ENCODE measurements around the gene PACRG. TPM values are rescaled to one million over a fixed set of nuclear protein-coding genes. Genes with fewer than 3 reads are reported as not detected.

The PACRG gene
- total RNA-seq, 1 experiment from 2014 or later: 0.52 TPM

GRCh38 chr6:163243083-163243482 is 515.3 kb downstream of the PACRG start:
- no peak overlapping the region for H3K4me3 ChIP-seq (ENCODE audit: insufficient read depth, low read depth, low read length)
- H3K27me3 ChIP-seq (ENCODE audit: control insufficient read depth, insufficient read depth, low read length): no peaks in the 10 kb centered on the region
- no peak for DNase-seq
- no peaks in the 10 kb centered on the region for H3K36me3 ChIP-seq (replicated peaks; ENCODE audit: control insufficient read depth, insufficient read depth, low read length)

DNA sequence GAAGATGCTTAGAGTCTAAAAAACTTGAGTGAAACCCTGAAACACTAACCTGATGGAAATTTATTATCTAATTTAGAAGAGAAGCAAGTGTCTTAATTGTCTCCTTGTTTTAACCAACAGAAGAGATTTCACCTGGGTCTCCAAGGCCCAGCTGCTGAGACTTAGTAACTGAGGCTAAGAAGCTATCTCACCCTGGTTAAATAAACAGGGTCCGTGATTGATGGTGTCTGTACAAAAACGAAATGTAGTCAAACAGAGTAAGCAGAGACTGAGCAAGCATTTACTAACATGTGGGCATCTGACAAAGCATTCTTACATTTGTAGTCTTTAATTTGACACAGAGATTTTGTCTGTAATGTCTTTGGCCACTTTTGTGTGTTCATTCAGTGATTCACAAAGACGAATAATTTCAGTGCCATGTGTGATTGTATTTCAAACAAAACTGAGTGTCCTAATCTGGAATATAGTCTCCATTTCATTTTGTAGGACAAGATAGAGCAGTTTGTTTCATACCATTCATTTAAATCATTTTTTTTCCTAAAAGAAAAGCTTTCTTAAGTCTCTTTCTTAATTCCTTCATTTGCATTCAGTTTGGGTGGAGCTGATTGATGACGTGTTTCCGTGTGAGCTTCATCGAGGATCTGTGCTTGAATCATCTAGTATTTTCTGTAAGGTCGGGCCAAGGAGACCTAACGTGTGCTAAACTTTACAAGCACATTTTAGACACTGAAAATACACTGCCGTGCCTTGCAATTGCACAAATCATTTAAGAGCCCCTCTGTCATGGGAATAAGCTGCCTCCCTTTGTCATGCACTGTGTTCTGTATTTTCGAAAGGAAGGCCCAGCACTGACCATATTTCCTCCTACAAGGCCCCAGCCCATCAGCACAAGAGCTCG is 516.2 kb downstream of the PACRG start:
- Histone ChIP-seq H3K27me3 (ENCODE audit: control insufficient read depth, insufficient read depth, low read length) (no peaks in the 10 kb centered on the region), H3K4me3 (ENCODE audit: insufficient read depth, low read depth, low read length) (no peak overlapping the region), H3K36me3 (replicated peaks; ENCODE audit: control insufficient read depth, insufficient read depth, low read length) (no peaks in the 10 kb centered on the region)
- DNase-seq: no peak

GRCh38 chr6:163248051-163248450 is 520.3 kb downstream of the PACRG start:
- H3K4me3 ChIP-seq (ENCODE audit: insufficient read depth, low read depth, low read length): no peak overlapping the region
- no peak for DNase-seq
- no peaks in the 10 kb centered on the region for H3K27me3 ChIP-seq (ENCODE audit: control insufficient read depth, insufficient read depth, low read length)
- H3K36me3 ChIP-seq (replicated peaks; ENCODE audit: control insufficient read depth, insufficient read depth, low read length): no peaks in the 10 kb centered on the region

DNA sequence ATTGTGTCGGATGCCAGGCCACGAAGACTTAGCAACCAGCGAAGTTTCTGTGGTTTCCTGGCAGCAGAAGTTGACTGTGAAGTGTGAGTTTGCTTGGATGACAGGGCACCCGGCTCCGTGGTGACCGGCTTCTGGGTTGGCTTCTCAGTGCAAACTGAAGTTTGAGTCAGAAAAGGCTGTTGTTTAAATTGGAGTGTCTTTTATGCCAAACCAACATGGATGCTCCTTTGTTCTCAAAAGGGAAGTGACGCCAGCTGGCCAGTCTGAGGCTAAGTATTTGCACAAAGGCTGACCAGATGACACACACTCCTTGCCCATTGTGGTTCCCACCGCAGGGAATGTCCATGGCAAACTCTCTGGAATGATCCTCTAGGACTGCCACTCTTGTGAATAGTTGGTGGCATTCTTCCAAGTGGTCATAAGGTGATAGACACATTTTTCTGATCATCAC is 521.9 kb downstream of the PACRG start:
- H3K36me3 ChIP-seq (replicated peaks; ENCODE audit: control insufficient read depth, insufficient read depth, low read length): no peaks in the 10 kb centered on the region
- H3K27me3 ChIP-seq (ENCODE audit: control insufficient read depth, insufficient read depth, low read length): no peaks in the 10 kb centered on the region
- H3K4me3 ChIP-seq (ENCODE audit: insufficient read depth, low read depth, low read length): no peak overlapping the region
- DNase-seq: no peak

- Histone ChIP-seq H3K27me3 (ENCODE audit: control insufficient read depth, insufficient read depth, low read length) (no peaks in the 10 kb centered on the region), H3K36me3 (replicated peaks; ENCODE audit: control insufficient read depth, insufficient read depth, low read length) (no peaks in the 10 kb centered on the region), H3K4me3 (ENCODE audit: insufficient read depth, low read depth, low read length) (no peak overlapping the region)
- no peak for DNase-seq
These were observed 522.3 kb downstream of the PACRG start for GRCh38 chr6:163250116-163250515.

GRCh38 chr6:163252061-163252591 is 524.4 kb downstream of the PACRG start:
- no peak for DNase-seq
- Histone ChIP-seq H3K4me3 (ENCODE audit: insufficient read depth, low read depth, low read length) (no peak overlapping the region), H3K27me3 (ENCODE audit: control insufficient read depth, insufficient read depth, low read length) (no peaks in the 10 kb centered on the region), H3K36me3 (replicated peaks; ENCODE audit: control insufficient read depth, insufficient read depth, low read length) (no peaks in the 10 kb centered on the region)

- 0 out of 2 replicates have a peak, but pooled peaks cover under 1% of the 10 kb centered on the region for H3K27me3 ChIP-seq (ENCODE audit: control insufficient read depth, insufficient read depth, low read length)
- peak; percentile 43 for DNase-seq
- no peak overlapping the region for H3K4me3 ChIP-seq (ENCODE audit: insufficient read depth, low read depth, low read length)
- no peaks in the 10 kb centered on the region for H3K36me3 ChIP-seq (replicated peaks; ENCODE audit: control insufficient read depth, insufficient read depth, low read length)
These were observed 525.9 kb downstream of the PACRG start for GRCh38 chr6:163253556-163254213.

DNA sequence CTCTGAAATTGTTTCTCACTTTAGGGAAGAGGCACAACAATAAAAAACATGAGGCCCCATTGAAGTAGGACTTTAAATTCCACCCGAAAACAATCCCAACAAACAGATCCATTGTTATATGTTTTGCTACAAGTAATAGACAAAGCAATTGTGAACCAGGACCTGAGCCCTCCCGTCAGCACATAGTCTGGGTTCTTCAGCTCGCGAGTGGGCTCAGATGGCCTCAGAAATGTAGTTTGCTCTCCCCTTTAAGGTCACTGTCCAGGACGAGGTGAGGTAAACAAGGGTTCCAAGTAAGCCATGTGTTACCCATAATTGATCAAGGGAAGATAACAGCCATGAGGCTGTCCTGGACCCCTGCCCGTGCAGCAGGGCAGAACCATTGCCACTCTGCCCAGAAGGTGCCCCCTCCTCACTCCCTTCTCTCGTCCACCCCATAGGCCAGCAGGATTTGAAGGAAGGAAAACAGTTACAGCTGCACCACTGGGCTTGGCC is 526.6 kb downstream of the PACRG start:
- Histone ChIP-seq H3K36me3 (replicated peaks; ENCODE audit: control insufficient read depth, insufficient read depth, low read length) (no peaks in the 10 kb centered on the region), H3K27me3 (ENCODE audit: control insufficient read depth, insufficient read depth, low read length) (peaks cover 8% of the 10 kb centered on the region), H3K4me3 (ENCODE audit: insufficient read depth, low read depth, low read length) (no peak overlapping the region)
- no peak for DNase-seq

DNA sequence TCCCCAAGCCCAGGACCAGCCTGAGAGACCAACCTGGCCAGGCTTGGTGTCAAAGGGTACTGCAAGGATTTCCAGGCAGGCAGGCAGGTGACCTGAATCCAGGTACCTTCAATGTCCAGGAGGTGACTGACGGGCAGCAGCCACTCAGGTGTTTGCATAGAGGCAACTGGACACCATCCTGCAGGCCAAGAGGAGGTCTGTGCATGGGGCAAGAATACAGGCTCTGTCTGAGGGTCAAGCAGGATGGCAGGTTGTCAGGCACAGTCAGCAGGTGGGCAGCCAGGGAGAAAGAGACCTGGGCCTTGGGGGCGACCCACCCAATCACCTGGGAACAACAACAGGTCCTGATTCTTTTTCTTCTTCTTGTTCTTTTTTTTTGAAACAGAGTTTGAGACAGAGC is 527.5 kb downstream of the PACRG start:
- no peak overlapping the region for H3K4me3 ChIP-seq (ENCODE audit: insufficient read depth, low read depth, low read length)
- no peak for DNase-seq

DNA sequence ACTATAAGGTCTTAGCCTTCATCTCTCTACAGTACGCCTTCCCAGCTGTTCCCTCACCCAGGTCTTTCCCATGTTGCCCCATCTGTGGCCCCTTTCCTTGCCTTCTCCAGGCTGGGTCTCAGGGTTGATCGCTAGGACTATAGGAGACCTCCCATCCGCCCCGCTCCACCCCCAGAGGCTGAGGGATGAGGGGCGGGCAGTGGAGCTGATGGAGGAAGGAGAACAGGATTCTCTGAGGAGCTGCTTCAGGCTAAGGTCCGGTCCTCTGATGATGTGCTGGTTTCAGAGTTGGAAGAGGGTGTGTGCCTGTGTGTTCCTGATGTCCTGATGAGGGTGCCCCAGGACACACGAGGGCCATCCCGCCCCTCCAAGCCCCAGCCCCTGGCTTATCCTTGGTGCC is 531.9 kb downstream of the PACRG start:
- peak overlapping the region; percentile 10; the same call in 1 of the 2 replicates for H3K4me3 ChIP-seq (ENCODE audit: insufficient read depth, low read depth, low read length)
- peaks cover 14% of the 10 kb centered on the region for H3K27me3 ChIP-seq (ENCODE audit: control insufficient read depth, insufficient read depth, low read length)
- peak; percentile 51 for DNase-seq
- no peaks in the 10 kb centered on the region for H3K36me3 ChIP-seq (replicated peaks; ENCODE audit: control insufficient read depth, insufficient read depth, low read length)

More for the DNA sequence above, 527.5 kb downstream of the PACRG start:
- peaks cover 14% of the 10 kb centered on the region for H3K27me3 ChIP-seq (ENCODE audit: control insufficient read depth, insufficient read depth, low read length)
- H3K36me3 ChIP-seq (replicated peaks; ENCODE audit: control insufficient read depth, insufficient read depth, low read length): no peaks in the 10 kb centered on the region

GRCh38 chr6:163260111-163260895 is 532.5 kb downstream of the PACRG start:
- H3K27me3 ChIP-seq (ENCODE audit: control insufficient read depth, insufficient read depth, low read length): peaks cover 14% of the 10 kb centered on the region
- peak; percentile 91 for DNase-seq
- H3K36me3 ChIP-seq (replicated peaks; ENCODE audit: control insufficient read depth, insufficient read depth, low read length): no peaks in the 10 kb centered on the region
- H3K4me3 ChIP-seq (ENCODE audit: insufficient read depth, low read depth, low read length): peak overlapping the region; percentile 10

DNA sequence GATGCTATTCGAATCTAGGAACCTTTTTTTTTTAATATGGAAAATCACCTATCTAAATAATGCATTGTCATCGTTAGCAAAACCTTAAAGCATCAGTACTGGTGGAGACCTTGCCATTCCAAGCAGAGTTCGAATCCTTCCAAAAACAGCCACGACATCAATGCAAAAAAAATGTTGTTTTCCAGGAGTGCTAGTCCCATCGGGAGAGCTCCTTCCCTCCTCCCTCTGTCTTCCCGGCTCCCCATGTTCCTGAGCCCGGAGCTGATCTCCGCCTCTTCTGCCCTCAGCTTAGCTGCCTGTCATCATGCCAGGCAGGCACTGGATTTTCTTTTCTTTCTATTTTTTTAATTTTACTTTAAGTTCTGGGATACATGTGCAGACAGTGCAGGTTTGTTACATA is 533.1 kb downstream of the PACRG start:
- peaks cover 14% of the 10 kb centered on the region for H3K27me3 ChIP-seq (ENCODE audit: control insufficient read depth, insufficient read depth, low read length)
- no peaks in the 10 kb centered on the region for H3K36me3 ChIP-seq (replicated peaks; ENCODE audit: control insufficient read depth, insufficient read depth, low read length)
- H3K4me3 ChIP-seq (ENCODE audit: insufficient read depth, low read depth, low read length): peak overlapping the region; percentile 0
- DNase-seq: peak; percentile 62

DNA sequence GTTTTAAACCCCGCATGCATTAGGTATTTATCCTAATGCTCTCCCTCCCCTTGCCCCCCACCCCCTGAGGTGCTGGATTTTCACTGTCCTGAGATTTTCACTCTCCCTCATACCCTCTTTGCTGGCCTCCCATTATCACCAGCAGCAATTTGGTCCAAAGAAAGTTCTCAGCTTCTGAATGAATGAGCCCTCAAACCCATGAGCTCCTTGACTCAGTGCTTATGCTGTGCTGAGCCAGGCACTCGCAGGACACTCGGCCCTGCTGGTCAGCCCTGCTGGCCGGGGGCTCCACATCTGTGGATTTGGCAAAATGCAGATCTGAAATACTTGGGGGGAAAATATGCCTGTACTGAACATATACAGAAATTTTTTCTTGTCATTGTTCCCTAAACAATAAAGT is 533.6 kb downstream of the PACRG start:
- DNase-seq: no peak
- Histone ChIP-seq H3K27me3 (ENCODE audit: control insufficient read depth, insufficient read depth, low read length) (peaks cover 14% of the 10 kb centered on the region), H3K36me3 (replicated peaks; ENCODE audit: control insufficient read depth, insufficient read depth, low read length) (no peaks in the 10 kb centered on the region), H3K4me3 (ENCODE audit: insufficient read depth, low read depth, low read length) (peak overlapping the region; percentile 0; the same call in 1 of the 2 replicates)

DNA sequence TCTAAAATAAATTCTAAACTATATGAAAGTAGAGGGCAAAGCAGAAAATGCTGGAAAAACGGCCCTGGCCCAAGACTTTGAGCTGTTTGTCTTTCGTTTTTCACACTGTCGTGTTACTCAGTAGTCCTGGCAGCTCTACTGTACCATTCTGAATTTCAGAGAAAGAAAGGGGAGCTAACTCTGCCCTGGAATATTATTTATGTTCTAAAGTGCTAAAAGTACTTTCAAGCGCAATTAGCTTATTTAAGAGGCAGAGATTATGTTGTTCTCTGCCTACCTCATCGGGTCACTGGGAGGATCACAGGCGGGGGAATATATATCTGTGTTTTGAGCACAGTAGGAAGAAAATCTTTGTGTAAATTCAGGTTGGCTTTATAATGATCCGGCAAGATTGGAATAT is 534.3 kb downstream of the PACRG start:
- Histone ChIP-seq H3K36me3 (replicated peaks; ENCODE audit: control insufficient read depth, insufficient read depth, low read length) (no peaks in the 10 kb centered on the region), H3K27me3 (ENCODE audit: control insufficient read depth, insufficient read depth, low read length) (peaks cover 14% of the 10 kb centered on the region), H3K4me3 (ENCODE audit: insufficient read depth, low read depth, low read length) (no peak overlapping the region)
- DNase-seq: no peak

Measured in H7 (cell line).